Liver (tissue), 3 donors: ENCODE results near the gene WDR1.

ENCODE experiments used
- CTCF ChIP-seq: fragments of 150-350 bp; IDR thresholded peaks from 2 replicates; pipeline ENCODE4 v1.5.1; 2017; ENCODE audit warnings: improper control_type of control experiment, low read depth, low read length; ENCODE audit not compliant: missing input control
- EGR1 ChIP-seq, 2 donors: IDR thresholded peaks; 2 replicates each; pipeline ENCODE4 v1.6.1; 2016 to 2018; ENCODE audit warnings: antibody characterized with exemption in 2 of 2, low read depth in 2 of 2
- GABPA ChIP-seq, 2 donors: IDR thresholded peaks in 1 of 2; conservative IDR thresholded peaks in 1 of 2; 2 replicates each; pipeline ENCODE4 v1.6.1; 2016; ENCODE audit warnings: antibody characterized with exemption in 2 of 2, mild to moderate bottlenecking in 1 of 2, moderate library complexity in 1 of 2
- JUND ChIP-seq, 2 donors: IDR thresholded peaks; 2 replicates each; pipeline ENCODE4 v1.6.1; 2016; ENCODE audit warnings: antibody characterized with exemption in 2 of 2
- MAX ChIP-seq: IDR thresholded peaks from 2 replicates; pipeline ENCODE4 v1.6.1; 2016; ENCODE audit warnings: antibody characterized with exemption
- RAD21 ChIP-seq, 2 donors: IDR thresholded peaks; 2 replicates each; pipeline ENCODE4 v1.6.1; 2016; ENCODE audit warnings: antibody characterized with exemption in 2 of 2, mild to moderate bottlenecking in 2 of 2
- RXRA ChIP-seq, 2 donors: IDR thresholded peaks; 2 replicates each; pipeline ENCODE4 v1.6.1; 2017 to 2018; ENCODE audit warnings: antibody characterized with exemption in 2 of 2, mild to moderate bottlenecking in 1 of 2
- SP1 ChIP-seq: IDR thresholded peaks from 2 replicates; pipeline ENCODE4 v1.6.1; 2018; ENCODE audit warnings: antibody characterized with exemption, mild to moderate bottlenecking
- TAF1 ChIP-seq: conservative IDR thresholded peaks from 2 replicates; pipeline ENCODE4 v1.6.1; 2016; ENCODE audit warnings: antibody characterized with exemption, mild to moderate bottlenecking
- YY1 ChIP-seq: IDR thresholded peaks from 2 replicates; pipeline ENCODE4 v1.6.1; 2016; ENCODE audit warnings: antibody characterized with exemption, mild to moderate bottlenecking
- donor health status: healthy.
- donor health status: healthy.

GRCh38 chr4:10118048-10119004 lies 1.7 kb upstream of the WDR1 start:
- TF ChIP-seq CTCF (no peak), RXRA (IDR thresholded peaks at IDR 0.05) (no peak), TAF1 (no peak), GABPA (IDR thresholded peaks at IDR 0.05 in 1 of 2, conservative IDR thresholded peaks at IDR 0.05 in 1 of 2) (no peak), YY1 (no peak), RAD21 (IDR thresholded peaks at IDR 0.05) (no peak), JUND (IDR thresholded peaks at IDR 0.05) (no peak), EGR1 (IDR thresholded peaks at IDR 0.05; ENCODE audit: low read depth in 2 of 2) (no peak), MAX (no peak), SP1 (no peak)
